Measurements from ENCODE around the gene ANKS1B. TPM values are rescaled to one million over a fixed set of nuclear protein-coding genes. Genes with fewer than 3 reads are reported as not detected.

ANKS1B gene
- total and polyA plus RNA-seq, 2 of the 4 experiments (the other 2 are of a cell fraction): 0.17 to 0.18 TPM

DNA sequence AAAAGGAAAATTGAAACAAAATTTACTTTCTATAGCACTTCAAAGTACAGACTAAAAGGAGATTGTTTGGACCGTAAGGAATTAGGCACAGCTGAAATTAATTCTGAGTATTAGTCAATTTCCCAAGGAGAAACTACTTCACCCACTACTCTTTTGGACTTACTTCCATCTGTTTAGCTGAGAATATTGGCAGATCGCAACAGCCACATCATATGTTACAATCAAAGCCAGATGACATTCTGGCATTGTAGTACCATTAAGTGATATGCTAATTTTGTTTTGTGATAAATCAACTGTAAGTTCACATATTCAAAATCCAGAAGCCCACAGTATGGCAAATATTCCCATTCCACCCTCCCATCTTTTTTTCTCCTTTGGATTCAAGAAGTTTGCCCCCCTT, 47.1 kb upstream of the ANKS1B start:
- Histone ChIP-seq H3K27me3 (ENCODE audit: control insufficient read depth, insufficient read depth, low read length) (no peaks in the 10 kb centered on the region), H2AK9ac (replicated peaks; ENCODE audit: low read depth, low read length, poor library complexity) (no peak overlapping the region), H3K36me3 (ENCODE audit: control insufficient read depth, insufficient read depth, low read length) (no peaks in the 10 kb centered on the region), H3K9me3 (ENCODE audit: control insufficient read depth, insufficient read depth, low read length) (no peaks in the 10 kb centered on the region), H3K23ac (ENCODE audit: low read depth, low read length) (no peak overlapping the region), H3K27ac (ENCODE audit: insufficient read depth, low read length) (no peak overlapping the region), H2BK20ac (ENCODE audit: low read depth, low read length) (no peak overlapping the region), H3K14ac (replicated peaks; ENCODE audit: low read depth, low read length) (no peak overlapping the region), H2AK5ac (ENCODE audit: low read depth, low read length) (no peak overlapping the region), H3K4ac (ENCODE audit: low read depth, low read length) (no peak overlapping the region), H3K18ac (ENCODE audit: low read depth, low read length) (no peak overlapping the region), H3K79me1 (ENCODE audit: low read depth in 1 of 2, low read length in 2 of 2) (no peaks in the 10 kb centered on the region), H4K91ac (ENCODE audit: insufficient read depth, low read depth, low read length) (no peak overlapping the region), H4K5ac (ENCODE audit: low read depth, low read length) (no peak overlapping the region), H3K9me1 (ENCODE audit: insufficient read depth, low read length) (no peaks in the 10 kb centered on the region), H4K20me1 (ENCODE audit: insufficient read depth, low read length) (no peaks in the 10 kb centered on the region), H3K56ac (ENCODE audit: extremely low read depth, insufficient read depth, low read length) (no peak overlapping the region), H2AFZ (replicated peaks; ENCODE audit: low read length, poor library complexity) (no peak overlapping the region), H3K4me1 (ENCODE audit: control insufficient read depth, insufficient read depth, low read length) (no peaks in the 10 kb centered on the region), H2BK120ac (ENCODE audit: low read depth, low read length) (no peak overlapping the region), H4K8ac (ENCODE audit: low read depth in 2 of 2, low read length in 2 of 2) (no peak overlapping the region), H2BK5ac (ENCODE audit: low read depth, low read length, poor library complexity, severe bottlenecking) (no peak overlapping the region), H3K4me2 (ENCODE audit: low read depth, low read length) (no peak overlapping the region), H3K4me3 (ENCODE audit: insufficient read depth, low read depth, low read length) (no peak overlapping the region), H3K9ac (ENCODE audit: low read depth, low read length) (no peak overlapping the region), H2BK15ac (ENCODE audit: low read depth, low read length) (no peak overlapping the region)
- in situ Hi-C loops (cut with MboI; ENCODE audit: low sequenced_read_pairs) (no loop called here), intact Hi-C loops (cut with micrococcal nuclease) (no loop called here), dilution Hi-C loops (cut with HindIII; ENCODE audit: low sequenced_read_pairs, unreplicated experiment) (no loop called here)
- ATAC-seq (ENCODE audit: low read depth): no peak
- POLR2A ChIA-PET (ENCODE audit: unreplicated experiment): no interaction called here
- BruUV-seq (replicated peaks): no TSS peak
- no peak for DNase-seq
- CTCF ChIA-PET: no interaction called here
- no CpG with 5 or more reads among the region's 2 CpGs for WGBS, 2 experiments (ENCODE audit: extremely low coverage in 2 of 2, insufficient read length in 1 of 2)
- TF ChIP-seq POLR2A (IDR thresholded peaks at IDR 0.05; ENCODE audit: low read depth, low read length): no peak
- TF ChIP-seq, protein P1, sequence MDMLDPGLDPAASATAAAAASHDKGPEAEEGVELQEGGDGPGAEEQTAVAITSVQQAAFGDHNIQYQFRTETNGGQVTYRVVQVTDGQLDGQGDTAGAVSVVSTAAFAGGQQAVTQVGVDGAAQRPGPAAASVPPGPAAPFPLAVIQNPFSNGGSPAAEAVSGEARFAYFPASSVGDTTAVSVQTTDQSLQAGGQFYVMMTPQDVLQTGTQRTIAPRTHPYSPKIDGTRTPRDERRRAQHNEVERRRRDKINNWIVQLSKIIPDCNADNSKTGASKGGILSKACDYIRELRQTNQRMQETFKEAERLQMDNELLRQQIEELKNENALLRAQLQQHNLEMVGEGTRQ (IDR thresholded peaks at IDR 0.05; ENCODE audit: low read depth, low read length): no peak
- no peak for TF ChIP-seq FOS (IDR thresholded peaks at IDR 0.05; ENCODE audit: low read depth, low read length)
- TF ChIP-seq, protein P2, sequence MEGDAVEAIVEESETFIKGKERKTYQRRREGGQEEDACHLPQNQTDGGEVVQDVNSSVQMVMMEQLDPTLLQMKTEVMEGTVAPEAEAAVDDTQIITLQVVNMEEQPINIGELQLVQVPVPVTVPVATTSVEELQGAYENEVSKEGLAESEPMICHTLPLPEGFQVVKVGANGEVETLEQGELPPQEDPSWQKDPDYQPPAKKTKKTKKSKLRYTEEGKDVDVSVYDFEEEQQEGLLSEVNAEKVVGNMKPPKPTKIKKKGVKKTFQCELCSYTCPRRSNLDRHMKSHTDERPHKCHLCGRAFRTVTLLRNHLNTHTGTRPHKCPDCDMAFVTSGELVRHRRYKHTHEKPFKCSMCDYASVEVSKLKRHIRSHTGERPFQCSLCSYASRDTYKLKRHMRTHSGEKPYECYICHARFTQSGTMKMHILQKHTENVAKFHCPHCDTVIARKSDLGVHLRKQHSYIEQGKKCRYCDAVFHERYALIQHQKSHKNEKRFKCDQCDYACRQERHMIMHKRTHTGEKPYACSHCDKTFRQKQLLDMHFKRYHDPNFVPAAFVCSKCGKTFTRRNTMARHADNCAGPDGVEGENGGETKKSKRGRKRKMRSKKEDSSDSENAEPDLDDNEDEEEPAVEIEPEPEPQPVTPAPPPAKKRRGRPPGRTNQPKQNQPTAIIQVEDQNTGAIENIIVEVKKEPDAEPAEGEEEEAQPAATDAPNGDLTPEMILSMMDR (conservative IDR thresholded peaks at IDR 0.05; ENCODE audit: low read depth, low read length): no peak
- no peak for TF ChIP-seq NFE2L2 (IDR thresholded peaks at IDR 0.05; ENCODE audit: low read depth, low read length)
- no peak for TF ChIP-seq CEBPB (IDR thresholded peaks at IDR 0.05; ENCODE audit: low read depth, low read length)
- TF ChIP-seq, protein P3, sequence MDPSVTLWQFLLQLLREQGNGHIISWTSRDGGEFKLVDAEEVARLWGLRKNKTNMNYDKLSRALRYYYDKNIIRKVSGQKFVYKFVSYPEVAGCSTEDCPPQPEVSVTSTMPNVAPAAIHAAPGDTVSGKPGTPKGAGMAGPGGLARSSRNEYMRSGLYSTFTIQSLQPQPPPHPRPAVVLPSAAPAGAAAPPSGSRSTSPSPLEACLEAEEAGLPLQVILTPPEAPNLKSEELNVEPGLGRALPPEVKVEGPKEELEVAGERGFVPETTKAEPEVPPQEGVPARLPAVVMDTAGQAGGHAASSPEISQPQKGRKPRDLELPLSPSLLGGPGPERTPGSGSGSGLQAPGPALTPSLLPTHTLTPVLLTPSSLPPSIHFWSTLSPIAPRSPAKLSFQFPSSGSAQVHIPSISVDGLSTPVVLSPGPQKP (IDR thresholded peaks at IDR 0.05; ENCODE audit: borderline replicate concordance, low read depth, low read length): no peak
- no peak for TF ChIP-seq SMC3 (IDR thresholded peaks at IDR 0.05; ENCODE audit: low read depth, low read length)

Measured in IMR-90 (cell line).